Caco-2 (cell line): ENCODE data around the gene ASAP2. TPM values are rescaled to one million over a fixed set of nuclear protein-coding genes. Genes with fewer than 3 reads are reported as not detected.

ENCODE experiments used
- BruUV-seq: library from RNA; stranded (reverse); fragments of 400-500 nt; replicated peaks from 2 replicates; lab custom pipeline; 2021; lab: Mats Ljungman, UMichigan
- CTCF ChIA-PET: fragments of 300-600 bp; sonication (Branson Sonifier 250); formaldehyde crosslinking; loops from one replicate; lab custom pipeline; 2022; ENCODE audit warnings: antibody characterized with exemption; lab: Charles Lee
- POLR2A ChIA-PET: fragments of 300-600 bp; sonication (Branson Sonifier 250); formaldehyde crosslinking; loops from one replicate; lab custom pipeline; 2022; ENCODE audit warnings: antibody characterized with exemption; lab: Charles Lee
- DNase-seq, 2 experiments: peaks; one replicate each; pipeline versions ENCODE4 v3.0.0 to v3.0.0-alpha.2; 2020 to 2022
- H3K27me3 ChIP-seq: replicated peaks from 2 replicates; pipeline ENCODE4 v1.6.0; 2011; ENCODE audit warnings: low read length; ENCODE audit not compliant: control insufficient read depth, insufficient read depth
- H3K36me3 ChIP-seq: 2 replicates; pipeline ENCODE4 v1.5.1; 2011; ENCODE audit warnings: low read length; ENCODE audit not compliant: control insufficient read depth, insufficient read depth
- H3K4me1 ChIP-seq: fragments of 250-450 bp; sonication (Bioruptor Pico); 2 replicates; pipeline ENCODE4 v1.5.1; 2020; ENCODE audit warnings: mild to moderate bottlenecking
- H3K4me3 ChIP-seq: 2 replicates; pipeline ENCODE4 v1.5.1; 2011; ENCODE audit warnings: low read depth, mild to moderate bottlenecking, control low read depth, low read length
- H3K9me3 ChIP-seq: fragments of 250-450 bp; sonication (Bioruptor Pico); 2 replicates; pipeline ENCODE4 v1.5.1; 2020; ENCODE audit warnings: mild to moderate bottlenecking, moderate library complexity
- H3K27ac Mint-ChIP-seq: one replicate; pipeline ENCODE4 v1.8.0; 2022; ENCODE audit warnings: mixed read lengths; ENCODE audit not compliant: unreplicated experiment
- H3K27me3 Mint-ChIP-seq: one replicate; pipeline ENCODE4 v1.8.0; 2022; ENCODE audit warnings: mixed read lengths; ENCODE audit not compliant: insufficient read depth, unreplicated experiment
- H3K36me3 Mint-ChIP-seq: one replicate; pipeline ENCODE4 v1.8.0; 2022; ENCODE audit warnings: mild to moderate bottlenecking, mixed read lengths; ENCODE audit not compliant: insufficient read depth, unreplicated experiment
- H3K4me1 Mint-ChIP-seq: one replicate; pipeline ENCODE4 v1.8.0; 2022; ENCODE audit warnings: low read depth, mixed read lengths; ENCODE audit not compliant: unreplicated experiment
- H3K4me3 Mint-ChIP-seq: one replicate; pipeline ENCODE4 v1.8.0; 2022; ENCODE audit warnings: mild to moderate bottlenecking, moderate library complexity, mixed read lengths; ENCODE audit not compliant: unreplicated experiment
- H3K9me3 Mint-ChIP-seq: one replicate; pipeline ENCODE4 v1.8.0; 2022; ENCODE audit warnings: mixed read lengths; ENCODE audit not compliant: unreplicated experiment
- CTCF ChIP-seq, 2 experiments: fragments of 200-600 bp in 1 of 2; IDR thresholded peaks; 1 replicate in 1 of 2; 2 replicates in 1 of 2; pipeline versions ENCODE4 v1.5.1 to v1.8.0; 2011 to 2022; ENCODE audit warnings: antibody characterized with exemption in 1 of 2, control low read depth in 1 of 2, inconsistent platforms in 1 of 2, low read depth in 1 of 2, low read length in 1 of 2, mild to moderate bottlenecking in 1 of 2, moderate library complexity in 1 of 2; ENCODE audit not compliant: insufficient read depth in 1 of 2, severe bottlenecking in 1 of 2, unreplicated experiment in 1 of 2
- intact Hi-C: fragments of 100-400 bp; cut with micrococcal nuclease; formaldehyde crosslinking; loops from one replicate; pipeline ENCODE4 v1.10.0; 2022; ENCODE audit not compliant: unreplicated experiment
- total RNA-seq: library from RNA; stranded (reverse); gene quantifications from 2 replicates; pipeline ENCODE4 v1.2.3, GENCODE V29; 2022

ASAP2 gene
- total RNA-seq, 1 experiment from 2014 or later: 25.6 TPM

GRCh38 chr2:9439536-9439935, 232.9 kb downstream of the ASAP2 start:
- H3K4me3 Mint-ChIP-seq: no peak overlapping the region
- ChIA-PET POLR2A (no interaction called here), CTCF (no interaction called here)
- no peak for TF ChIP-seq CTCF (IDR thresholded peaks at IDR 0.05; ENCODE audit: insufficient read depth in 1 of 2, low read depth in 1 of 2, low read length in 1 of 2, severe bottlenecking in 1 of 2, unreplicated experiment in 1 of 2)
- peaks cover 69% of the 10 kb centered on the region for H3K36me3 Mint-ChIP-seq
- no peaks in the 10 kb centered on the region for H3K9me3 Mint-ChIP-seq
- BruUV-seq: no TSS peak
- H3K36me3 ChIP-seq: peaks cover 3% of the 10 kb centered on the region
- H3K4me3 ChIP-seq: no peak overlapping the region
- H3K27me3 ChIP-seq: no peaks in the 10 kb centered on the region
- no peaks in the 10 kb centered on the region for H3K4me1 Mint-ChIP-seq
- no peak overlapping the region for H3K27ac Mint-ChIP-seq
- no peaks in the 10 kb centered on the region for H3K27me3 Mint-ChIP-seq
- H3K9me3 ChIP-seq: no peaks in the 10 kb centered on the region
- H3K4me1 ChIP-seq: no peaks in the 10 kb centered on the region
- DNase-seq: no peak
- intact Hi-C loops: no loop called here

GRCh38 chr2:9440058-9440727, 233.6 kb downstream of the ASAP2 start:
- CTCF ChIA-PET: no interaction called here
- no peak overlapping the region for H3K4me3 ChIP-seq
- Mint-ChIP-seq H3K4me1 (no peaks in the 10 kb centered on the region), H3K27ac (no peak overlapping the region), H3K4me3 (no peak overlapping the region), H3K9me3 (no peaks in the 10 kb centered on the region), H3K27me3 (no peaks in the 10 kb centered on the region), H3K36me3 (peaks cover 76% of the 10 kb centered on the region)
- BruUV-seq: no TSS peak
- POLR2A ChIA-PET: no interaction called here
- no peaks in the 10 kb centered on the region for H3K4me1 ChIP-seq
- peaks cover 3% of the 10 kb centered on the region for H3K36me3 ChIP-seq
- no peaks in the 10 kb centered on the region for H3K27me3 ChIP-seq
- H3K9me3 ChIP-seq: no peaks in the 10 kb centered on the region
- DNase-seq: no peak
- intact Hi-C loops: no loop called here
- no peak for TF ChIP-seq CTCF (IDR thresholded peaks at IDR 0.05; ENCODE audit: insufficient read depth in 1 of 2, low read depth in 1 of 2, low read length in 1 of 2, severe bottlenecking in 1 of 2, unreplicated experiment in 1 of 2)

- Mint-ChIP-seq H3K4me3 (no peak overlapping the region), H3K27me3 (no peaks in the 10 kb centered on the region), H3K27ac (no peak overlapping the region), H3K36me3 (peaks cover 73% of the 10 kb centered on the region), H3K9me3 (no peaks in the 10 kb centered on the region), H3K4me1 (no peaks in the 10 kb centered on the region)
- no peak for TF ChIP-seq CTCF (IDR thresholded peaks at IDR 0.05; ENCODE audit: insufficient read depth in 1 of 2, low read depth in 1 of 2, low read length in 1 of 2, severe bottlenecking in 1 of 2, unreplicated experiment in 1 of 2)
- no peaks in the 10 kb centered on the region for H3K9me3 ChIP-seq
- H3K27me3 ChIP-seq: no peaks in the 10 kb centered on the region
- intact Hi-C loops: no loop called here
- H3K4me3 ChIP-seq: no peak overlapping the region
- no peaks in the 10 kb centered on the region for H3K4me1 ChIP-seq
- no TSS peak for BruUV-seq
- ChIA-PET CTCF (no interaction called here), POLR2A (no interaction called here)
- no peak for DNase-seq
- peaks cover 6% of the 10 kb centered on the region for H3K36me3 ChIP-seq
These were observed 234.9 kb downstream of the ASAP2 start for GRCh38 chr2:9441556-9441955.
